ENCODE data around the gene MRTO4.

- no peak for TF ChIP-seq CTCF (IDR thresholded peaks at IDR 0.05)
- TF ChIP-seq SIN3A (IDR thresholded peaks at IDR 0.05; ENCODE audit: borderline replicate concordance, insufficient read depth, low read depth, low read length) = no peak
Measured at GRCh38 chr1:19219451-19219850, 32.2 kb upstream of the MRTO4 start.
